HL-60/S4 treated with retinoic acid at 250 ng/mL for 4 days and 3 days (cell line): ENCODE results near the gene CFHR5.
"Not testable (repeated sequence)": the region's sequence is repeated elsewhere in the genome, so short reads cannot be mapped to it uniquely, and the experiment has no call there.

ENCODE experiments used
- in situ Hi-C: fragments of 300-500 bp; cut with MboI; formaldehyde crosslinking; loops from 2 replicates; pipeline ENCODE4 v1.7.0; 2022; ENCODE audit warnings: low sequenced_read_pairs

The CFHR5 gene

GRCh38 chr1:197017558-197018146 lies 40.3 kb downstream of the CFHR5 start:
- in situ Hi-C loops, result no loop called here

- in situ Hi-C loops, result no loop called here
Observed at GRCh38 chr1:197021716-197022115, 44.4 kb downstream of the CFHR5 start.

DNA sequence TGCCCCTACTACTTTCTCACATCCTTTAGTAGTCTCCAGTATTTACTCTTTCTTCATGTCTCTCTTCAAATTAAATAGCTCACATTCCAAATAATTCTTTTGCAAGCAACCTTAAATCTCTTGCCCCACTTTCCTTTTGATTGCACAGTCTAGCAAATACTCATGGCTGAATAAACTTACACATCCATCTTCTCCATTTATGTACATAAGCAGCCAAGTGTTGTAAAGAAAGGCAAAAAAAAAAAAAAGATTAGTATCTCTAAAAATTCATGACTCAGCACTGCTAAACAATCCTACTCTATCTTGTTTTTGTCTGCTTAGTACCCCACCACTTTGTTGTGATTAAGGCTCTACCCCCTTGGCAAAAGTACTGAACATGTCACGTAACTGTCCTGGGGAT lies 47.1 kb downstream of the CFHR5 start:
- in situ Hi-C loops, result no loop called here

DNA sequence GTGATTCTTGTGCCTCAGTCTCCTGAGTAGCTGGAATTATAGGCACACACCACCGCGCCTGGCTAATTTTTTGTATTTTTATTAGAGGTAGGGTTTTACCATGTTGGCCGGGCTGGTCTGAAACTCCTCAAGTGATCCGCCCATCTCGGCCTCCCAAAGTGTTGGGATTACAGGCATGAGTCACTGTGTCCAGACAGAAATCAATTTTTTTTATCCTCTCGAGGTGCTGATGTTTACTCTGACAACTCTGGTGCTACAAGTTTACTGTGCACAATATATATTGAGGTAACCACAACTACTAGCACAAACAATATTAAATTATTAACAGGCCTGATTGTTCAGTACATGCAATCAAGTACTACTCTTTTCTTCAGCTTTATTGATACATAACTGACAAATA lies 50.0 kb downstream of the CFHR5 start:
- in situ Hi-C loops, result no loop called here

DNA sequence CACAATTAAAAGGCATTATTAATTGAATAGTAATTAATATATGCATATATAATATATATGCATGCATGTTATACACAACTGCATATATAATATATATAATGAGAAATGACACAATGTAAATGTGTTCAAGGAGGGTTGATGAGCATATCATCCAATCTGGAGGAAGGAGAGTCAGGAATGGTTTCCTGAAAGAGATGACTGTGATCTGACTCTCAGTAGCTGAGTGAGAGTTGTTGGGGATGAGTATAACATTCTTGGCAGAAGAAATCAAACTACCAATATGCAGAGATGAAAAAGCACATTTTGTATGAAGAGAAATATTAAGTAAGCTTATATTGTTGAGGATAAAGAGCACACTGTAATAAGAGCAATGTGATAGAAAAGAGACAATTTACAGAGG lies 52.4 kb downstream of the CFHR5 start:
- in situ Hi-C loops, result no loop called here

DNA sequence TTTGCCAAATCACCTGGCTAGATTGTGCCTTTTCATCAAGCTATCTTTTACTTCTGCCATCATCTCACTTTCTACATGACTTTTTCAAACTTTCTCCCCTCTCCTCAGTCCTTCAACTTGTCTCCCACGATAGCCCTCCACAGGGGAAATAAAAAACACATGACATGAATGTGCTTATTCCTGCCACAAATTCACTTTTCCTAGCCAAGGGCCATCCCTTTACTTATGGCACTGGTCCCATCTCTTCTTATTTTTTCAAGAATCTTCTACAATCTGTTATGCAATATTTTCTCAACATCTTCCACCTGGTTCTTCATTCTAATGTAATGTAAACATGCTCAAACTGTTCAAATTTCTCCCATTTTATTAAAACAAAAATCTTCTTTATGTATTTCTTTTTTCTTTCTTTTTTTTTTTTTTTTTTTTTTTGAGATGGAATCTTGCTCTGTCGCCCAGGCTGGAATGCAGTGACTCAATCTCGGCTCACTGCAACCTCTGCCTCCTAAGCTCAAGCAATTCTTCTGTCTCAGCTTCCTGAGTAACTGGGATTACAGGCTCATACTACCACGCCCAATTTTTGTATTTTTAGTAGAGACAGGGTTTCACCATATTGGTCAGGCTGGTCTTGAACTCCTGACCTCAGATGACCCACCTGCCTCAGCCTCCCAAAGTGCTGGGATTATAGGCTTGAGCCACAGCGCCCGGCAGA lies 57.4 kb downstream of the CFHR5 start:
- in situ Hi-C loops, result not testable (repeated sequence)

- in situ Hi-C loops, result no loop called here
Observed at GRCh38 chr1:197036861-197037260, 59.5 kb downstream of the CFHR5 start.

DNA sequence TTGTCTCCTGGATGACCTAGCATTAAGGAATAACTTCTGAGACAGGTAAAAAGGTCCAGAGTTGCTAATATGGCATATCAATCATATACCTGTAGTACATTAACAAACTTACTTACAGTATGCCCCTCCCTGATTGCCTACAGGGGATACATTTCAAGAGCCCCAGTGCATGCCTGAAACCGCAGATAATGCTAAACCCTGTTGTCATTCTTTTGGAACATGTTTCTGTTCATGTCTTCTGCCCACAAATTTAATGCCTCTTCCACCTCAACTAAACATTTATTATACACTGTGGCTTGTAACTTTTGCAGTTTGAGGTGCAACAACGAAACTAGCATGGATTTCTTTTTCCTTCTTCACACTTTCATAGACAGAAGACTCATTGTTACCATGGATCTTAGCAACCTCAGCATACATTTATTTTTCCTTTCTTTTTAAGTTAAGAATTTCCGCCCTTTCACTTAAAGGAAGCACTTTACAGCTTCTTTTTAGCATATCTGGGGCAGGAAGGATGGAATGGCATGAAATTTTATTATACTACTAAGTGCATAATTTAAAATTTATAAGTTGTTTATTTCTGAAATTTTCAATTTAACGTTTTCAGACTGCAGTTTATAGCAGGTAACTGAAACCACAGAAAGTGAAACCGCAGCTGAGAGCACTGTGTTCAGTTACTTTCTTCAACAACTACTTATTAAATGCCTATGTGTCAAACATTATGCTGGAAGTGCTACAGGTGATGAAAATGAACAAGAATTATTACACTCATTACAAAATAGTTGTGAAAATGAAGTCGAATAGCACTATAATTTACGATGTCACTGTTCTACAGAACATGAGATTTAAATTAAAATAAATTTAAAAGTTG lies 64.4 kb downstream of the CFHR5 start:
- in situ Hi-C loops, result no loop called here

DNA sequence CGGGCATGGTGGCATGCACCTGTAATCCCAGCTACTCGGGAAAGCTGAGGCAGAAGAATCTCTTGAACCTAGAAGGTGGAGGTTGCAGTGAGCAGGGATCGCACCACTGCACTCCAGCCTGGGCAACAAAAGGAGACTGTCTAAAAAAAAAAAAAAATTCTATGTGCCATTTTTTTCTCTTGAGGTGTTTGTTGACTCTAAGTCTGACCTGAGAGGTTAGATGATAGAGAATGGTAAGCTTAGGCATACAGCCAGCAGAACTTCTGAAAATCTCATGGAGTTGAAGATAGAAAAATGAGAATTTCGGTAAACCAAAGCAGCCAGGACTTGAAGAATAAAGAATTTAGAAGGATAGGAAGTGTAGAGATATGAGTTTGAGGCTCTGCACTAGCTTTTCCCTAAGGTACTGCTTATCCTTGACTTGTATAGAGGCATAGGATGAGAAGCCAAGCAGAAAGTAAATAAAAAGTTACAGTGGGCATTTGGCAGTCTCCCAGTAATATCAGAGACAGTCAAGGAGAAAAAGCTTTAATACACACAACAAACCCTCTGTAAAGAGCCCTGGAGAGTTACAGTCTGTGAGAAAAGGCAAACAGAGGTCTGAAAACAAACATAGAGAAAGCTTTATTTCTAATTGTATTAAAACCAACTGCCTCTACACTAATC lies 65.5 kb downstream of the CFHR5 start:
- in situ Hi-C loops, result no loop called here

GRCh38 chr1:197049100-197049499 lies 71.7 kb downstream of the CFHR5 start:
- in situ Hi-C loops, result no loop called here
